GM10266 (cell line): Measurements from ENCODE around the gene CD3D.

Experiments used
- DNase-seq: peaks from one replicate; pipeline ENCODE4 v3.0.0; 2012; ENCODE audit errors: extremely low spot score
- TF ChIP-seq, protein P1 (sequence below): IDR thresholded peaks from 2 replicates; pipeline ENCODE4 v1.5.1; 2012; ENCODE audit warnings: mild to moderate bottlenecking, low read depth; ENCODE audit not compliant: control insufficient read depth, insufficient read depth; ENCODE audit errors: missing control alignments

The CD3D gene

DNA sequence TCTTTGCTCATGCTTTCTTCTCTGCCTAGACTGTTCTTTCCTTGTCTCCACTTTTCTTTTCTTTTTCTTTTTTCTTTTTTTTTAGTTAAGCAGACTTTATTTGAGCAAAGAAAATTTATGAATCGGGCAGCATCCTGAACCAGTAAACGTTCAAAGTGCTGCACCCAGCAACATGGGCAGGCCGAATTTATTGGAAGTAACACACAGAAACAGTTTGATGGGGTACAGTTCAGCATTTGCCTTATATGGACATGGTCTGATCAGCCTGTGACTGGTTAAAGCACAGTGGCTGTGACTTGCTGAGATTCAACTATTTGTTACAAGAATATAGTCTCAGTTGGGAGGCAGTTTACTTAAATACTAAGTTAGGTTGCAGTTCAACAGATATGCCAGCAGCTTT lies 22.0 kb downstream of the CD3D start:
- TF ChIP-seq, protein P1, sequence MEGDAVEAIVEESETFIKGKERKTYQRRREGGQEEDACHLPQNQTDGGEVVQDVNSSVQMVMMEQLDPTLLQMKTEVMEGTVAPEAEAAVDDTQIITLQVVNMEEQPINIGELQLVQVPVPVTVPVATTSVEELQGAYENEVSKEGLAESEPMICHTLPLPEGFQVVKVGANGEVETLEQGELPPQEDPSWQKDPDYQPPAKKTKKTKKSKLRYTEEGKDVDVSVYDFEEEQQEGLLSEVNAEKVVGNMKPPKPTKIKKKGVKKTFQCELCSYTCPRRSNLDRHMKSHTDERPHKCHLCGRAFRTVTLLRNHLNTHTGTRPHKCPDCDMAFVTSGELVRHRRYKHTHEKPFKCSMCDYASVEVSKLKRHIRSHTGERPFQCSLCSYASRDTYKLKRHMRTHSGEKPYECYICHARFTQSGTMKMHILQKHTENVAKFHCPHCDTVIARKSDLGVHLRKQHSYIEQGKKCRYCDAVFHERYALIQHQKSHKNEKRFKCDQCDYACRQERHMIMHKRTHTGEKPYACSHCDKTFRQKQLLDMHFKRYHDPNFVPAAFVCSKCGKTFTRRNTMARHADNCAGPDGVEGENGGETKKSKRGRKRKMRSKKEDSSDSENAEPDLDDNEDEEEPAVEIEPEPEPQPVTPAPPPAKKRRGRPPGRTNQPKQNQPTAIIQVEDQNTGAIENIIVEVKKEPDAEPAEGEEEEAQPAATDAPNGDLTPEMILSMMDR = no peak
- DNase-seq = no peak

DNA sequence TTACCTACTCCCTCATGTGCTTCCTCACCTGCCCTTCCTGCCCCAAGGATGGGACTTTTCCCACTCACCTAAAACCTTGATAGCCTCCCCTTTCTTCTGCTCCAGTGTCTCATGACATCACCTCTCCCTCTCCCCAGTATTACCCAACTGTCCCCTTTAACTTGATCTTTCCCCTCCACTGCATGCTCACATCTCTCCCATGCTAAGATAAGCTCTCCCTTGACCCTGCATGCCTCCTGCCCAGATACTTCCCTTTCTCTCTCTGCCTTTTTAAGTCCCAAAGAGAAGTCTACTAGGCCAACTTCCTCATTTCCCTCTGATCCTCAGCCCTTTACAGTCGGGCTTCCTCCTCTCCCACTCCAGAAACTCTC lies 23.2 kb downstream of the CD3D start:
- TF ChIP-seq, protein P1 = no peak
- DNase-seq = no peak

DNA sequence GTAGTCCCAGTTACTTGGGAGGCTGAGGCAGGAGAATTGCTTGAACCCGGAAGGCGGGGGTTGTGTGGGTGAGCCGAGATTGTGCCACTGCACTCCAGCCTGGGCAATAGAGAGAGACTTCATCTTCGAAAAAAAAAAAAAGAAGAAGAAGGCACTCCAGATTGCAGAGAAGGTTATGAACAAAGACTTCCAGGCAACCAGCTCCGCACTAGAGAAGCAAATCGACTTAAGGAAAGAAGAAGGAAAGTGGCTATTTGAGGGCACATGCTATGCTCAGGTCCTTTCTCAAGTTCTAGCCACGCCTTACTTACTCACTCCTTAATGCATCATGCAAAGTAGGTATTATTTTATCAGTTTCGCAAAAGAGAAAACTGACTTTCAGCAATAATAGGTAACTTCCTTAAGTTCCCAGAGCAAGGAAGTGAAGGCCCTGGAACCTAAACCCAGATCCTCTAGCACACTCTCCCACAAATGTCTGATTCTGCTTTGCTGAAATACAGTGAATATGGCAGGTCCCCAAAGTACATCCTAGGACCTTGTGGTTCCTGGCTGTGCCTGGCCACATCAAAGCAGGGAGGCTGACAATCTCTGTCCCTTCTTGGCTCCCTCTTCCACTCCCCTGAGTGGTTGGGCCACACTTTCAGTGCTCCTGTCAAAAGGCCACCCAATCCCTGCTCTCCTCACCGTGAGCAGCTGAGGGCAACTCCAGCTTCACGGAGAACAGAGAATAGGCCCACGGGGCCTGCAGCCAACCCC lies 23.7 kb downstream of the CD3D start:
- TF ChIP-seq, protein P1 = no peak

DNA sequence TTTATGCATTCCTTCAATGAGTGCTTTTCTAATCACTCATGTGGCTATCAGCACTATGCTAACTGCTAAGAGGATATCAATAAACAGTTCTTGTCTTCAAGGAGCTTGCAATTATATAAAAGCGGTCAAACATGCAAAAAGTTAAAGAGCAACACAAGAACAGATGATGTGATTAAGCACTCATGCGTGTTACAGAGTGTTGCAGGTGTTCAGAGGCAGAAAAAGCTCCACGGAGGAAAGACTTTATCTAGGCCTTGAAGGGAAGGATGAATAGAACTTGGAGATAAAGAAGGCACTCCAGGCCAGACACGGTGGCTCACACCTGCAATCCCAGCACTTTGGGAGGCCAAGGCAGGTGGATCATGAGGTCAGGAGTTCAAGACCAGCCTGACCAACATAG lies 24.4 kb downstream of the CD3D start:
- DNase-seq = no peak
- TF ChIP-seq, protein P1 = no peak

More for the DNA sequence above, 23.7 kb downstream of the CD3D start:
- no peak for DNase-seq

DNA sequence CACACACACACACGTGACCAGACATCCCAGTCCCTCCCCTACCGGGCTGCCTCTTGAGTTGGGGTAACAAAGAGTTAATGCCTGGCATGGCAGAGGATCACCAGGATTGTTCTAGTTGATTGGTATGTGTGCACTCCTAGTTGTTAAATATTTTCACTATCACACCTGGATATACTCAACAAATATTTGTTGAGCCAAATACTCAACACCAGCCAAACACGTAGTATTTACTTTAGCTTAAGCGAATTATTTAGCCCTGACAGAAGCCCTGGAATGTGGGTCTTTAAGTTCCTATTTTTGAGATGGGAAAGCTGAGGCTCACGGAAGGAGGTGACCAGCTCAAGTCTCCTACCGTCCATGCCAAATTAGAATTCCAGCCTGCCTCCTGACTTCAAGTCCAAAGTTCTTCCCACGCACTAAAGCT lies 27.5 kb downstream of the CD3D start:
- TF ChIP-seq, protein P1 = no peak
- DNase-seq = no peak

DNA sequence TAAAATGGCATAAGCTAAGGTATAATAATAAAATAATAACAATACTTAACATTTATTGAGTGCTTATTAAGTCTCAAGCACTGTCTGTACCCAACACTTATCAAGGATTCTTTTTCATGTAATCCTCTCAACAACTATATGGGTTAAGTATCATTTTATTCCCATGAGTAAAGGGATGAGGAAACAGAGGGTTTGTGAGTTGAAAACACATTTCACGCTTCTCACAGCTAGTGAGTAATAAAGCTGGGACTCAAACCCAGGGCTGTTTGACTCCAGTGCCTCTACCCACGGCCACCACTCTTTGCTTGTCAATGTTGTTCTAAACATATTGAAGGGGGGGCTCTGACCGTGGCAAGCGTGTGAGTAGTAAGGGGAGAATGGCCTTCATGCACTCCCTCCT lies 29.3 kb downstream of the CD3D start:
- TF ChIP-seq, protein P1 = no peak
- no peak for DNase-seq

DNA sequence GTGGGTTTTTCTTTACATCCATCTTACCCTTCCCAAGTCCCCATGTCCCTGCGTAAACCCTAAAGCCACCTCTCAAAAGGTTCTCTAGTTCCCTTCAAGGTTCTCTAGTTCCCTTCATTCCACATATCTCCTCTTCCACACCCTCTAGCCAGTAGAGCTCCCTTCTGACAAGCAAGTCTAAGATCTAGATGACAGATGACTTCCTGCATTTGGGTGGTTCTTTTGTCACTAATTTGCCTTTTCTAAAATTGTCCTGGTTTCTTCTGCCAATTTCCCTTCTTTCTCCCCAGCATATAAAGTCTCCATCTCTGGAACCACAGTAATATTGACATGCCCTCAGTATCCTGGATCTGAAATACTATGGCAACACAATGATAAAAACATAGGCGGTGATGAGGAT lies 30.2 kb downstream of the CD3D start:
- TF ChIP-seq, protein P1 = no peak
- no peak for DNase-seq
